HG02759 (cell line): Measurements from ENCODE around the gene LRRC45.
A peak's percentile ranks its signal among the peaks of the same experiment; 100 is the strongest.

Experiments
- ATAC-seq: cut with Tn5 transposase; IDR thresholded peaks from one replicate; pipeline ENCODE4 v1.9.1; 2021; ENCODE audit warnings: mild to moderate bottlenecking, moderate library complexity; ENCODE audit not compliant: unreplicated experiment

The LRRC45 gene

GRCh38 chr17:82061047-82061925 lies 38.2 kb downstream of the LRRC45 start:
- no peak for ATAC-seq

DNA sequence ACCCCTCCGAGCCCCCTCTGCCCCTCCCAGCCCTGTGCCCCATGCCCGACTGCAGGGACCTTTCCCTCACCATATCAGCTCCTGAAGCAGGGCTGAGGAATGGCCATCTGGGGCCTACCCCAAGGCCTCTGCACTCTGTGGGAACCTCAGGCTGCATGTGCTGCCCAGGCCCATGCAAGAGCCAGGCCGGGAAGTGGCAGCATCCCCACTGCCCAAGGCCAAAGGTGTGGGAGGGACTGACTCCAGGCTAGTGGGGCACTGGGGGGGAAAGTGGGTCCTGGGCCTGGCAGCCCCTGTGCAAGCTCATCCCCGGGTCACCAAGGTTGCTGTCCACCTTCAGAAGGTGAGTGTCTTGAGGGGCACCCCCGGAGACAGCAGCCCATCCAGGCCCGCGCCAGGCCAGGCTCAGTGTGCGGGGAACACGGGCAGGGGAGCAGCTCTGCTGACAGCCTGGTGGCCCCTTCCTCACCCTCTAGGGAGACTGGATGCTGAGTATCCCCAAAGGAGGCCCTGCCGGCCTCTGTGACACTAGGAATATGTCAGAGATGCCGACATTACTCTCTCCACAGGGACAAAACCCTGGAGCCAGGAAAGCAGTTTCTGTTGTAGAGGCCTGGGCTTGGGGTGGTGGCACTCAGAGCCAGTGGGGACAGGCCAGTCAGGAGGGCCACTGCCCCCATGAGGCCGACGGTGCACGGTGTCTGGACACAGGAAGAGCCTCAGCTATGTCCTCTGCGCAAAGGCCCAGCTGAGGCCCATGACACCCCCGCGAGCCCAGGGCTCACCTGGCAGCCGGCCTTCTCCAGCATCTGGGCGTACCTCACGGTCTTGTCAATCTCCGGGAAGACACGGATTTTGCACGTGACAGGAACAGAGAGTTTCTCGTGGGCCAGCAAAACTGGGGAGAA lies 39.2 kb downstream of the LRRC45 start:
- ATAC-seq = no peak

- no peak for ATAC-seq
Measured at GRCh38 chr17:82062984-82063368, 39.9 kb downstream of the LRRC45 start.

DNA sequence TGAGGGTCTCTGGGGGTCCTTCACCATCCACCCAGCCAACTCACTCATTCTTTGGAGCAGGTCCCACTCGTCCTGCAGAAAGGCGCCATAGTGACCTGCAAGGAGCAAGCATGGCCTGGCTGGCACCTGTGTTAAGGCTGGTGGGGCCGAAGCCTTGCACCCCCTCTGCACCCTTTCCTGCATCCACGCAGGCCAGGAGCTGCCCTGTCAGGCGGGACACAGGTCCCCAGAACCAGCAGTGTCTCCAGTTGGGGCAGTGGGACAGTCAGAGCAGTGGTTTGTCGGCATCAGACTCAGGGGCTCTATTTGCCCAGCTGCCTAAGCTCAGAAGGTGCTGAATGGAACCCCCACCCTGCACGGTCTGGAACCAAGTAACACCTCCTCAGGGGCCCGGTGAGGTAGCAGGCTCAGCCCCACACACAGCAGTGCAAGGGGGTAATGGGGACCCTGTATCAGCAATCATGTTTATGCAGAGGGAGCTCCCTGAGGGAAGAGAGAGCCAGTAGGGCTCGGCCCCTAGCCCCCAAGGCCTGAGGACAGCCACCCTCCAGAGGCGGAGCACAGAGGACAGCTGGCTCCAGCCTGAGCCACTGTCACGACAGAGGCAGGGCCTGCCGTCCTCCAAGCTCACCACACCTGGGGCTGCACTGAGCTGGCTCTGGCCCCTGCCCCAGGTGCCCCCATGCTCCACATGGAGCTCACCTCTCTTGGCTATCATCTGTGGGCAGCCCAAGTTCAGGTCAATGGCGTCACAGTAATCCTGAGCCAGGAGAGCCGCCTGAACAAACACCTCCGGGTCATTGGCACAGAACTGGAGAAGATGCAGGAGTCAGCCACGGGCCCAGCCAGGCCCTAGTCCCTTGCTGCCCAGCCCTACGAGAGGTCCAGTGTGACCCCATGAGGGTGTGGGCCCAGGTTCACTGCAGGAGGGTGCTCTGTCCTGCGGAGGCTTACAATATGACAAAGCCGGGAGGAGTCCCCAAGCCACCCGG lies 40.6 kb downstream of the LRRC45 start:
- ATAC-seq = no peak

DNA sequence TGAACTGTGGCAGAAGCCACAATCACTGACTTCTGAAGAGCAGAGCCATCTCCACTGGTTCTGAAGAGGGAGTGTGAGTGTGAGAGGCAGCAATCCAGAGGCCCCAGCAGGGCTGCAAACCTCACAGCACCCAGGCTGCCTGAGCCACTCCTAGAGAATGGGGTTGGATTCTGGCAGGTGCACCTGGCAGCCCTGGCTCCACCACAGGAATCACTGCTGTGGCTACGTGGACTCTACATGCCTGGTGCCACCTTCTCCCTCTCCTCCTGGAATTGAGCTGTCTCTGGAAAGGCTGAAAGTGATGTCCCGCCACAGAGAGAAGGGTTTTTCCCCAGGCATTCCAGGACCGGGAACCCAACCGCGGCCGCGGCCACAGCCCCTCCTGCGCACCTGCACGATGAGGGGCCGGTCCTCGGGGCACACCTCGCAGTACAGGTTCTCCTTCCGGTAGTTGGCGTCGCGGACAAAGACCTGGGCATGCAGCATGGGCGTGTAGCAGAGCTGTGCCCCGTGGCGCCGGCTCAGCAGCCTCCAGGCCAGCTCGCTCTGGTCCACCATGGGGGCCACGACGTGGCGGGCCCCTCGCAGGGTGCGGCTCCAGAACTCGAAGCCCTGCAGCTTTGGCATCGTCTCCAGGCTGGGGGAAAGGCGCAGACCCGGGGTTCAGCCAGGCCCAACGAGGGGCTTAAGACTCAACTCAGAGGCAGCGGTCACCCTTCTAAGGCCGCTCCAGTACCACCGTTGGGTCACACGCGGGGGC lies 41.5 kb downstream of the LRRC45 start:
- no peak for ATAC-seq

- ATAC-seq = peak; percentile 37
Measured at GRCh38 chr17:82065193-82065637, 42.1 kb downstream of the LRRC45 start.

GRCh38 chr17:82065638-82066303 lies 42.7 kb downstream of the LRRC45 start, which contains the start of gene DUS1L:
Gene DUS1L (minus strand): TSS chr17:82065804. CDS start chr17:82065059, 745 bp downstream.
- peak; percentile 72 for ATAC-seq

DNA sequence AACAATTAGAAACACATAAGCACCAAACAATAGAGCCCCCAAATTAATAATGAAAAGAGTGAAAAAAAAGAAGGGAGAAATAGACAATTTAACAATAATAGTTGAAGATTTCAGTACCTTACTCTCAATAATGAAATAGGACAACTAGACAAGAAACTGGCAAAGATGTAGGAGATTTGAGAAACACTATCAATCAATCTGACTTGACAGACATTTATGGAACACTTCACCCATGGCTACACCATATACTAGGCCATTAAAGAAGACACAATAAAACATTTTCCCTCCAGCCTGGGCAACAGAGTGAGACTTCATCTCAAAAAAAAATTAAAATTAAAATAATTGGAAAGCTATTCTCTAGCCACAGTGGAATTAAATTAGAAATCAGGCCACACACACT lies 47.5 kb downstream of the LRRC45 start:
- no peak for ATAC-seq

GRCh38 chr17:82072827-82073226 lies 49.7 kb downstream of the LRRC45 start:
- no peak for ATAC-seq

DNA sequence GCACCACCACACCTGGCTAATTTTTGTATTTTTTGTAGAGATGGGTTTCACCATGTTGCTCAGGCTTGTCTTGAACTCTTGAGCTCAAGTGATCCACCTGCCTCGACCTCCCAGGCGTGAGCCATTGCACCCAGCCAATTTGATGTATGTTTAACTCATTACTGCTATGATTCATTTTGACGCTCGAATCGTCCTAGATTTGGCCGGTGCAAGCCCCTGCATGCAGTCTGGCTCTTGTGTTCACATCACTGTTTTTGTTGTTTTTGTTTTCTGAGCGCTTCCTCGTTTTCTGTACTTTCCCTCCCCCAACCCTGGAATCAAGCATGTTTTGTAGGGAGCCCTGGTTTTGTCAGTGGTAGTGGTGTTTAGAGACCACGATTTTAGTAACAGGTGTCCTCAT lies 50.3 kb downstream of the LRRC45 start:
- ATAC-seq = no peak

- no peak for ATAC-seq
Measured at GRCh38 chr17:82076018-82076784, 53.1 kb downstream of the LRRC45 start.

GRCh38 chr17:82076785-82077591 lies 53.9 kb downstream of the LRRC45 start:
- ATAC-seq = no peak

DNA sequence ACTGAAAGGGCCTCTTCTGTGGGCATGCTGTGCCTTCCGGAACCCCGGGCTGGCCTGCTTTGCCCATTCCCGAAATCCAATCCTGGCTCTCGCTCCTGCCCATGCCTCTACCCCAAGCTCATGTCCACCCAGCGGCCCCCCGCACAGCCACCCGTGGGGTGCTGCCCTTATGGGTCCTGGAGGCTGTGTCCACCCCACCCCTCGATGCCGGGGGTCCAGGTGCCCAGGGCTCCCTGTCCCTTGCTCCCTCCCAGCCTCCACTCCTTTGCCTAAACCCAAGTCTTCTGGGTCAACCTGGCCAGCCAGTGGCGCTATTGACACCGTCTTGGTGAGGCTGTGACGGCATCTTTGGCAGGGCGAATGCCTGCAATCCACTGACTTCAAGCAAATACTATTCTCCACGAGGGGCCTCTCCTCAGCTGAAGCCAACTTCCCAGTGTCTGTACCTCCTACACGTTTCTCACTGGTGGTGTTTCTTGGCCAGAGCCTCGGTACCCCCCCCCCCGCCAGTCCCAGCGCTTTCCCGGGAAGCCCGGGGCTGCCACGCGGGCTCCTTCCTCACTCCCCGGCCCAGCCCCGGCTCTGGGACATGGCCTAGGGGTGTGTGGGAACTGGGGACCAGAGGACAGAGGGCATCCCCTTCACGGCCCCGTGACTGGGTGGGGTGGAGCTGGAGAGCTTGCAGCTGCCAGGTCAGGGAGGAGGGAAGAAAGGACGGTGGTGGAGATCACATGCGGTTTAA lies 54.7 kb downstream of the LRRC45 start:
- no peak for ATAC-seq

GRCh38 chr17:82078433-82078832 lies 55.3 kb downstream of the LRRC45 start:
- no peak for ATAC-seq

- no peak for ATAC-seq
Measured at GRCh38 chr17:82079001-82079677, 56.0 kb downstream of the LRRC45 start.

DNA sequence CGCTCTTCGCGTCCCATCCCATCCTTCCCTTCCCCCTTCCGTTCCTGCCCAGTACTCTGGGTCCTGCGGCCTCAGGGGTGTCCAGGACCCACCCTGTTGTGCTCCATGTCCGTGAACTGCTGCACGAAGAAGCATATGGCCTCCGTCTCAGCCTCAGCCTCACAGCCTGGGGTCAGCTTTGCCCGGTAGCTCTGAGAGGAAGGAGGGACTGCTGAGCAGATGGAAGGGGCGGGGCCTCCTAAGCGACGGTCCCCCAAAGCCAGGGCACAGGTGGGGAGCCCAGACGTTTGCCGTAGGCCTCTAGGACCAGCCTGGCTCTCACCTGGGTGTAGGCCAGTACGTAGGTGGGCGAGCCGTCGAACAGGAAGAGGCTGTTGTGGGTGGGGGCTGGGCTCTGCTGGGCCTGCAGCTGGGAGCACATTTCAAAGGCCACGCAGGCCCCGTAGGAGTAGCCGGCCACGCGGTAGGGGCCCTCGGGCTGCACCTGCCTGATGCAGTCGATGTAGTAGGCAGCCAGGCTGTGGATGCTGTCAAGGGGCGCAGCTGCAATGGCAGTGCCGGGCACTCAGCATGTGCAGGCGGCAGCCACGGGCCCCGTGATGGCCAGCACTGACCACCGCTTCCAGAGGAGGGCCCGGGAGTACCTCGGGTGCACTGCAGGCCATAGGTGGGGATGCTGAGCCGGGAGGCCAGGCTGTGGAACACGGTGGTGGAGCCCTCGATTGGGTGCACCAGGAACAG lies 57.1 kb downstream of the LRRC45 start:
- no peak for ATAC-seq
